Fibroblast of mammary gland (primary cell): ENCODE results near the gene OLIG2.

ENCODE experiments used
- DNase-seq: peaks from one replicate; pipeline ENCODE4 v3.0.0-alpha.2; 2010; ENCODE audit warnings: low read depth
- H3K4me3 ChIP-seq: 2 replicates; pipeline ENCODE4 v1.5.1; 2011; ENCODE audit warnings: low read depth, mild to moderate bottlenecking, low read length, moderate library complexity; ENCODE audit not compliant: control insufficient read depth
- CTCF ChIP-seq: conservative IDR thresholded peaks from 2 replicates; pipeline ENCODE4 v1.5.1; 2011; ENCODE audit warnings: low read depth, low read length, inconsistent platforms; ENCODE audit not compliant: control insufficient read depth, insufficient read depth

The OLIG2 gene

GRCh38 chr21:33019885-33020557 is 5.7 kb upstream of the OLIG2 start:
- no peak for DNase-seq
- no peak for TF ChIP-seq CTCF
- no peak overlapping the region for H3K4me3 ChIP-seq

DNA sequence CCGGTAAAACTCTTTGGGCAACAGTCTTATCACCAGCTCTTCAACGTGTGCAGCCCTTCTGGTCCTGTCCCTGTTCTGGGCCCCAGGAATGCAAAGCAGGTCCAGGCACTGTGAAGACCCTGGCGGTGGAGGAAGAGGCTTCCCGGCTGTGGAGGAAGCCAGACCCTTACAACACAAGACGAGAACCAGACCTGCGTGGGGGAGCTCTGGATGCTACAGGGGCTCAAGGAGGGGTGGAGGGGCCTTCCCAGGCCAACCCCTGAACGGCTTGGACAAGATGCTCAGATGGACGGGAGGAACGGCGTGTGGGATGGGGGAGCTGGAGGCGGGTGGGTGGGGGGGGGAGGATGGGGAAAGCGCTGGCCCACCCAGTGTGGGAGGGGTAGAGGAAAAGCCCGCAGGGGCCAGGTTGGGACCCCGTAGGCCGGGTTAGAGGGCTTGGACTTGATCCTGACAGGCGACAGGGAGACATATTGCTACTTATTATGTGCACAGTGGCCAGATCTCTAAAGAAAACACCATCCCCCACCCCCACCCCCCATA is 5.1 kb upstream of the OLIG2 start:
- H3K4me3 ChIP-seq = no peak overlapping the region
- no peak for DNase-seq
- TF ChIP-seq CTCF = no peak

- no peak for TF ChIP-seq CTCF
- no peak overlapping the region for H3K4me3 ChIP-seq
- no peak for DNase-seq
Measured at GRCh38 chr21:33021150-33021549, 4.6 kb upstream of the OLIG2 start.

GRCh38 chr21:33021667-33022066 is 4.1 kb upstream of the OLIG2 start:
- TF ChIP-seq CTCF = no peak
- DNase-seq = no peak
- H3K4me3 ChIP-seq = no peak overlapping the region

DNA sequence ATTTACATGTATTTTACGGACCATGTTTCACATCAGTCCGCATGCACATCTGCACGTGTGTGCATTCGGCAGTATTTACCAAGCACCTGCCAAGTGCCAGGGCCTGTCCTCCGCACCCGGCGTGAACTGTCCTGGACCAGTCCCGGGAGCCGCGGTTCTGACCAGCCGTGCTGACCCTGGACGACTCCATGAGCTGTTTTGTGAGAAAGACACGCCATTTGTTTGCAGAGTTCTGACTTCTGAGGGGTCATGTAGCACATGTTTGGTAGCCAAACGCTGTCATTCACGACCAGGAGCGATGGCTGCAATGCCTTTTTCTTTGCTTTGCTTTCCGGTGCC is 3.3 kb upstream of the OLIG2 start:
- no peak overlapping the region for H3K4me3 ChIP-seq
- TF ChIP-seq CTCF = no peak
- no peak for DNase-seq

DNA sequence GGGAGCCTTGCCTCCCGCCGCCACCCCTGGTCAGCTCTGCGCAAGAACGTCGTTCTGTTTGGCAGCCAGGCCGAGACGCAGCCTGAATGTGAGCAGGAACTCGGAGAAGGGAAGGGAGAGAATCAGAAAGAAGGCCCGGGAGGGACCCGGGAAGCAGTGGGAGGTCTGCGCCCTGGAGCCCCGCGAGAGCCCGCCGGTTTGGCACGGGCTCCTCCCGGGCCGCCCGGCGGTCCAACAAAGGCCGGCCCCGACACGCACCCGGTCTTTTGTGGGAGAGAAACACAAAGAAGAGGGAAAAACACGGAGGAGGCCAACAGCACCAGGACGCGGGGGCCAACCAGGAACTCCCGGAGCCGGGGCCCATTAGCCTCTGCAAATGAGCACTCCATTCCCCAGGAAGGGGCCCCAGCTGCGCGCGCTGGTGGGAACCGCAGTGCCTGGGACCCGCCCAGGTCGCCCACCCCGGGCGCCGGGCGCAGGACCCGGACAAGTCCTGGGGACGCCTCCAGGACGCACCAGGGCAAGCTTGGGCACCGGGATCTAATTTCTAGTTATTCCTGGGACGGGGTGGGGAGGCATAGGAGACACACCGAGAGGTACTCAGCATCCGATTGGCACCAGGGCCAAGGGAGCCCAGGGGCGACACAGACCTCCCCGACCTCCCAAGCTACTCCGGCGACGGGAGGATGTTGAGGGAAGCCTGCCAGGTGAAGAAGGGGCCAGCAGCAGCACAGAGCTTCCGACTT is 2.7 kb upstream of the OLIG2 start:
- no peak overlapping the region for H3K4me3 ChIP-seq
- no peak for TF ChIP-seq CTCF
- DNase-seq = no peak
